GM21529 (cell line): Measurements from ENCODE around the gene CFAP61.
"Not testable (repeated sequence)": the region's sequence is repeated elsewhere in the genome, so short reads cannot be mapped to it uniquely, and the experiment has no call there.

Experiments used
- ATAC-seq: cut with Tn5 transposase; IDR thresholded peaks from one replicate; pipeline ENCODE4 v1.9.1; 2021; ENCODE audit not compliant: unreplicated experiment

CFAP61 gene

GRCh38 chr20:20205862-20206236 is 153.5 kb downstream of the CFAP61 start:
- no peak for ATAC-seq

DNA sequence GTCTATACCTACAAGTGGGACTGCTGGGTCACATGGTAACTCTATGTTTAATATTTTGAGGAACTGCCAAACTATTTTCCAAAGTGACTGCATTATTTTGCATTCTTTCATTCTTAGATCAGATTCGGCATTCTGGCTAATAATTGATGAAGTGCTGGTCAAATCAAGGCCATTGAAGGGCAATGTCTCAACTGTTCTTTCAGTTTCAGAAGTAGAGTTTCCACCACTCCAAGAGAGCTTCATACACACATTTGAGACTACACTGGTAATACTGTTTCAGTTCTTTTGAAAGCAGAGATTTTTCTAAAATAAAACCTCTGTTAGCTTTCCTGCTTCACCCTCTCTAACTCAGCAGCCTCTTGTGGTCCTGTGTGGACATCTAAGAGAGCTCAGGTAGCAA is 154.5 kb downstream of the CFAP61 start:
- ATAC-seq = peak; percentile 57

GRCh38 chr20:20207291-20207690 is 155.0 kb downstream of the CFAP61 start:
- ATAC-seq = no peak

- peak; percentile 81 for ATAC-seq
Observed at GRCh38 chr20:20207872-20208271, 155.5 kb downstream of the CFAP61 start.

DNA sequence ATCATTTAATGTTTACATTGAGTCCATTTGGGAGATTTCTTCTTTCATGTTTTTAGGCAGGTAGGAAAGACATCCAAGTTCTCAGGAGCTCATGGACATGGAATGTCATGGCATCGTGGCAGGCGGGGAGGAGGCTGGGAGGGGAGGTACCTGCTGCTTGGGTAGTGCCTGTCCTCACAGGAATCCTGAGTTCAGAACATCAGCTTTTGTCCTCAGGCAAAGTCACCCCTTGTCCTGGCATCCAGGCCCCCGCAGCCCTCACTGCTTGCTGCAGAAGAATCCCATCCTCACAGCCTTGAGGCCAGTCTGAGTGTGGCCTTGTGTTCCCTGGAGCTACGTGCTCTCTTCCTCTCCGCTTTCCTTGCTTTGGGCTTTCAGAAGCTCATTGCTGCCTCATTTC is 157.4 kb downstream of the CFAP61 start:
- no peak for ATAC-seq

- ATAC-seq = no peak
Observed at GRCh38 chr20:20210327-20210726, 158.0 kb downstream of the CFAP61 start.

DNA sequence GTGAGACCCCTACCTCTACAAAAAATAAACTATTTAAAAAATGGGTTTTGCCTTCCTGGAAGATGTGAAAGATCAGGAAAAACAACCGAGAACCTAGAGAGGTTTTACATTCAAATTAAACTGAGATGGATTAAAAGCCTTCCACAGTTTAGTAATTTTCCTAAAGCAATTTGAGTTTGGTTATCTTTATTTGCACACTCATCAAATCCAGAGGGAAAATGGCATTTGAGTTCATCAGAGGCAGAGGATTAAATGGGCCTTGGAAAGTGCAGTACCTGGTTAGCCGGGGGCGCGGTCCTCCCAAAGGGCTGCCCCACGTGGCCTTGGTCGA is 158.6 kb downstream of the CFAP61 start:
- ATAC-seq = no peak

- no peak for ATAC-seq
Observed at GRCh38 chr20:20211274-20211987, 159.1 kb downstream of the CFAP61 start.

DNA sequence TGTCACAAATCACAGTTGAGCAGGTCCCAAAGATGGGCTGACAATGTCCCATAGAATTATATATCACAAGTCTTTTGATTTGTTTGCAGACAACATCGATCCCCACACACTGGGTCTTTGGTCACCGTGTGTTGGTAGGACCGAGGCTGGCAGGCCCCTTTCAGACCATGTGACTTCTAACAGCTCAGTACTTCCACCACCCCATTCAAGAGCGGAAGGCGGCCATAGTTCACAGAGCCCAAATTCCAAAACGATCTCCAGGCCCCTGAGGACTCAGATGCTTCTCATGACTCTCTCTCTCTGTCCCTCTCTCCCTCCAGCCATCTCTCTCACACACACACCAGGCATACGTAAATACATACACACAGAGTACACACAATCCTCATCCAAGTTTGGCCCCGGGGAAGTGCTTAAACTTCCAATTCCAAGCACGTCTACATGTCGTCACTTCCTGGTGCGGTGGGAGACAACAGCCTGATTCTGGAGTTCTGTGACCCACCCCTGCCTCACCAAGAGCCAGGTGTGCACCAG is 159.7 kb downstream of the CFAP61 start:
- no peak for ATAC-seq

DNA sequence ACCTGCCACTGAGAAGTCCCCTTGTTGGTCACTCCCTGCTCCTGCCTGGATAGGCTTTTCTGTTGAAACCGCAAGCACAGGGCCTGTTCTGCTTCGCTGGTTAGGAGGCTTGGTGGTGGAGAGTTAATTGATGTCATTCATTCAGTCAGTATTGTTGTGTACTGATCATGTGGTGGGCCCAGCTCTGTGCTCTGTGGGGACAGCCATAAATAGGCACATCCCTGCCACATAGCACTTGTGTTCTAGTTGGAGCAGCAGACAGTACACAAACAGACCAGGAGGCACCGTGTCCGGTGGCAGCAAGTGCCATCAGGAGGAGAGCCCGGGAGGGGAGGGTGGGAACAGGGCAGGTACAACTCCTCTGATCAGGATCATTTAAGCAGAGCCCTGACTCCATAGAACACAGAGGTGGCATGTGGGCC is 160.4 kb downstream of the CFAP61 start:
- ATAC-seq = no peak

- no peak for ATAC-seq
Observed at GRCh38 chr20:20213526-20214121, 161.3 kb downstream of the CFAP61 start.

- ATAC-seq = no peak
Observed at GRCh38 chr20:20214757-20215275, 162.5 kb downstream of the CFAP61 start.

- ATAC-seq = no peak
Observed at GRCh38 chr20:20215976-20216727, 163.8 kb downstream of the CFAP61 start.

DNA sequence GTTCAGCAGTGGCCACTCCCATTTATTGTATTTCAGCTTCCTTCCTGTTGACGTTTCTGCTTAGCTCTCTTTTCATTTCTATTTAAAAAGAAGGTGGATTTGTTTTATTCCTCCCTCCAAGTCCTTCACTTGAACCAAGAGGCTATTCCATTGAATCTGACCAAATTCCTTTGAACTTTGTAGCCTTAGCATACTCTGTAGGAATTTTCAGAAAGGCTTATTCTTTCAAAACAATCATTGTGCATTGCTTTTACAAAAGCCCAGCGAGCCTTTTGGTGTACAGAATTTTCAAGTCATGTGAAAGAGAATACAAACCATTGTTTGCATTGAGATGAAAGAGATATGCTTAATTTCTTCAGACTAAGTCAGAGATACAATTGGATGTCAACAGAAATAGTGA is 164.6 kb downstream of the CFAP61 start:
- ATAC-seq = no peak

- no peak for ATAC-seq
Observed at GRCh38 chr20:20217621-20218020, 165.3 kb downstream of the CFAP61 start.

GRCh38 chr20:20218106-20218505 is 165.8 kb downstream of the CFAP61 start:
- ATAC-seq = not testable (repeated sequence)

DNA sequence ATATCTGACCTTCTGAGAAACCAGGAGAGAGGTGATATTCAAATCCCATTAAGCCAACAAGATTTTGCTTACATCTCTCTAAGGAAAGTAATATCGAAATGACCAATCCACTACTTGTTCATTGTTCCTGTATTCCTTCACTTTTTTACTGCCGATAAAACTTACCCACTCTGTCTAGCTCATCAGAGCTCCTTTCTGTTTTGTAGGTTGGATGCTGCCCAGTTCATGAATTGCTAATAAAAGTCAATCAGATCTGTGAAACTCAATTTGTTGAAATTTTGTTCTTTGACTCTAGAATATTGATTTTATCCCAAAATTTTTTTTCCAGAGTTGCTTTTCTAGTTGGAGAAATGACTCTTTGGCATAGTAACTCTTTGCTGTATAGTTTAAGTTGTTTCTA is 166.7 kb downstream of the CFAP61 start:
- no peak for ATAC-seq

DNA sequence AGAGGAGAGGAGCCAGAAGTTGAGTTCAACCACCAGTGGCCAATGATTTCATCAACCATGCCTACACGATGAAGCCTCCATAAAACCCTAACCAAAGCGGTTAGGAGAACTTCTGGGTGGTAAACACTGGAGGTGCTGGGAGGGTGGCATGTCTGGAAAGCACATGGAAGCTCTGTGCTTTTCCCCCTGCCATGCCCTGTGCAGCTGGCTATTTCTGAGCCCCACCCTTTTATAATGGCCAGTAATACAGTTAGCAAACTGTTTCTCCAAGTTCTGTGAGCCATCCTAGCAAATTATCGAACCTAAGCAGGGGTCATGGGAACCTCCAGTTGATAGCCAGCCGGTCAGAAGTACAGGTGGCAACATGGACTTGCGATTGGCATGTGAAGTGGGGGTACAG is 167.8 kb downstream of the CFAP61 start:
- ATAC-seq = no peak

DNA sequence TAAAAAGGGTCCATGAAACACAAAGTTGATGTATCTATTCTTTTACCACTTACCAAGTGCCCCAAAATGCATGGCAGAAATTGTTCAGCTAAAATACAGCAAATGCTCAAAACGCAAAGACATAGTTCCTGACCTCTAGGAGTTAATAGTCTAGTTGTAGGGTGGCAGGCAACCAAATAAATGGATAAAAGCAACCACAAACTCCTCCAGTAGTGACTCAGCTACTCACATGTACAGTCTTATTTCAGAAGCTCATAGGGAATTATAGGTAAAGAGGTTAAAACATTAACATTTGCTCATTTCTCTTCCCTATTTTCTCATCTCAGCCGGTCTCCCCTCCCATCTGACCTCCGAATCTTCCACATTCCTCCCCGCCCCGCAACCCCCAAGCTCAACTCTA is 171.6 kb downstream of the CFAP61 start:
- no peak for ATAC-seq

DNA sequence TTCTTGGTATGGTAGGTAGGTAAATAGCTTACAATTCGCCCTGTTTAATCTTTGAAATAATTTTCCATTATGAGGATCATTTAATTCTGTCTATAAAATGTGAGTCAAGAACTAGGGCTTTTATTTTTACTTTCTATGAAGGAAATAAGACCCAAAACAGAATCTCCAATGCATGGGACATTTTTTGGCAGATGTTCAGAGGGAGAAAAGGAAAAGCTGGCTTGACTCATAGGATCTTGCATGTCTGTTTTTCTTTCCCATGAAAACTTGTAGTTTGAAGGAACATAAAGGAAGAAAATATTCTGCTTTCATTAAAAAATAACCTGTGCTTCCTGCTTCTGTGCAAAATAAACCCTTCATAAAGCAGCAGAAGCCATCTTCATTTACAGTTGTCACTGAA is 172.5 kb downstream of the CFAP61 start:
- no peak for ATAC-seq

GRCh38 chr20:20225325-20226043 is 173.2 kb downstream of the CFAP61 start:
- no peak for ATAC-seq
